ENCODE measurements around the gene TUBB2A. TPM values are rescaled to one million over a fixed set of nuclear protein-coding genes. Genes with fewer than 3 reads are reported as not detected.
"Not testable (repeated sequence)": the region's sequence is repeated elsewhere in the genome, so short reads cannot be mapped to it uniquely, and the experiment has no call there.

Gene TUBB2A
- total RNA-seq, 1 donor from 2014 or later, result 24.3 TPM

DNA sequence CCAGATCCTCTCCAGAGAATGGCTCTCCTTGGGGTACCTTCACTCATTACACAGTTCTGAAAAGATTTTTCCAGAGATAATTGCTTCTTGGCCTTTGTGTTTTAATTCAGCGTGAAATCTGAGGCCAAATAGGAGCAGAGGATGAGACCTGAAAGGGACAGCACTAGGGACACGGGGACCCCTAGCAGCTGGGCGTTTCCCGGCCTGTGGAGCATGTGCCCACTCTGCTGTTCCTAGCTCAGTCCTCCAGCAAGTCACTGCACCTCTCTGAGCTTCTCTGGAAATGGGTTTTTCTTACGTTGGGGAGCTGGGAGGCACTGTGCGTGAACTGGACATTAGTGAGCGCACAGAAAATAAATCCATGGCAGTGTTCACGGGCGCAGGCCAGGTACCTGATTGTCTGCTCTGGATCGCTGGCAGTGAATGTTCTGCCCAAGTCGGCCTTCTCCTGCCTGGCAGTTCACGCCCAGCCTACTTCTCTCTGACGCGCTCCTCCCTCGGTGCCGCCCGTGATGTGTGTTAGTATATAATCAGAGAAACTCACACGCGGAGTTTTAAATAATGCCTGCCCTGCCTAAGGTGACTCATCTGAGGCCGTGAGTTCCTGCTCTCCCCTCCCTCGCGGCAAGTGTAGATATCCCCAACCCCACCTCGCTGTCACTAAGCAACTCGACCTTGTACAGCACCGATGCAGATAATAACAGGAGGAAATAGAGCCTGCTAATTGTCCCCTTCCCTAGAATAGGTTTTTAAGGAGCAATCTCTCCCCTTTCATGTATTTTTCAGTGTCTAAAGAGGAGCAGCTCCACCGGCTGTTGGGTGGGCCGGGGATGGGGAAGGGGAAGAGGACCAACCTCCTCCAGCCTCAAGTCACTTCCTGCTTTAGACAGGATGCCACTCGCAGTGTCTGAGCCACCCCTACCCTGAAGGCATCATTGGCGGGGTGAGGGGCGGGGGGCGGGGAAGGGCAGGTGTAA is 2.7 kb upstream of the TUBB2A start:
- no peak for DNase-seq (ENCODE audit: low spot score in 2 of 2, unreplicated experiment in 2 of 2)
- Mint-ChIP-seq H3K36me3 (no peaks in the 10 kb centered on the region), H3K27ac (no peak overlapping the region), H3K4me1 (peaks cover 25% of the 10 kb centered on the region), H3K4me3 (no peak overlapping the region), H3K27me3 (ENCODE audit: low read depth) (peaks cover 44% of the 10 kb centered on the region), H3K9me3 (no peaks in the 10 kb centered on the region)
- TF ChIP-seq, protein P1, sequence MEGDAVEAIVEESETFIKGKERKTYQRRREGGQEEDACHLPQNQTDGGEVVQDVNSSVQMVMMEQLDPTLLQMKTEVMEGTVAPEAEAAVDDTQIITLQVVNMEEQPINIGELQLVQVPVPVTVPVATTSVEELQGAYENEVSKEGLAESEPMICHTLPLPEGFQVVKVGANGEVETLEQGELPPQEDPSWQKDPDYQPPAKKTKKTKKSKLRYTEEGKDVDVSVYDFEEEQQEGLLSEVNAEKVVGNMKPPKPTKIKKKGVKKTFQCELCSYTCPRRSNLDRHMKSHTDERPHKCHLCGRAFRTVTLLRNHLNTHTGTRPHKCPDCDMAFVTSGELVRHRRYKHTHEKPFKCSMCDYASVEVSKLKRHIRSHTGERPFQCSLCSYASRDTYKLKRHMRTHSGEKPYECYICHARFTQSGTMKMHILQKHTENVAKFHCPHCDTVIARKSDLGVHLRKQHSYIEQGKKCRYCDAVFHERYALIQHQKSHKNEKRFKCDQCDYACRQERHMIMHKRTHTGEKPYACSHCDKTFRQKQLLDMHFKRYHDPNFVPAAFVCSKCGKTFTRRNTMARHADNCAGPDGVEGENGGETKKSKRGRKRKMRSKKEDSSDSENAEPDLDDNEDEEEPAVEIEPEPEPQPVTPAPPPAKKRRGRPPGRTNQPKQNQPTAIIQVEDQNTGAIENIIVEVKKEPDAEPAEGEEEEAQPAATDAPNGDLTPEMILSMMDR (IDR thresholded peaks at IDR 0.05; ENCODE audit: unreplicated experiment), result no peak

DNA sequence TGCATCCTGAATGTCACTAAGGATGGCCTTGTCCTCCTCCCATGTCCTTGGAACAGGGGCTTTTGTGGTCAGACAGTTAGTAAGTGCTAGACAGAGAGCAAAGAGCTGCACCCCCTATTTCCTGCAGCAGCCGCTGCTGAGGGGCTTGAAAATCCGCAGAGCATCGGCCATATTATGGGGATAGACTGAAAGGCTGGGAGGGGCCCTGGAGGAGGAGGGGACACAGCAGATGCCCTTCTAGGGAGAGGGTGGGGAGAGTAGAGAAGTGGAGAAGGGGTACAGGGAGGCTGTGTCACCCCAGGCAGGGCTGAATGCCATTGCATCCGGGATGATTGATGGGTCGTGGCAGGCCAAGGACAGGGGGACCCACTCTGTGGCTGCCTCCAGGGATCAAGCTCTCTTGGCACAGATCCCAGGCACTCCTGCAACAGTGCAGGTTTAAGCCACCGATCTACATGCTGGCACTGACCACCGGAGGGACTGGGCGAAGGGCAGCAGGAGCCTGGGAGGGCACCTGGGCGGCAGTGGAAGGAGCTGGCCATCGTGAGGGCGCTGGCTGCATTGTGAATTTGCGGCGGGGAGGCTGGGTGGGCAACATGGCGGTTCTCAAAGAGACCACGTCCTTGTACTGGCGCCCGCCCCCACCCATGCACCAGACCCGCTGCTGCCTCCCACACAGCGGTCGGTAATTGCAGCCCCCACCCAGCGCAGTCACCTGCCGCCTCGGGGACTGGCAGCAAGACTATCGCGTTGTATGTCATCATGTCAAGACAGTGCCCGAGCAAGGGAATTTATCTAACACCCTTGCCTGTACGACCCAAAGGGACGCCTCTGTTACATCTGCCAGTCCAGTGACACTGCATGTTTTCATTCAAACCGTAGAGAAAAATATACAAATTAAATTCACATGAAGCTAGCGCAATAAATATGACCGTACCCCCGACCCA is 887 bp downstream of the TUBB2A start:
- Mint-ChIP-seq H3K27ac (peak overlapping the region; percentile 54), H3K36me3 (peaks cover 10% of the 10 kb centered on the region), H3K27me3 (ENCODE audit: low read depth) (peaks cover 35% of the 10 kb centered on the region), H3K4me3 (peak overlapping the region; percentile 81), H3K4me1 (peaks cover 21% of the 10 kb centered on the region)
- H3K9me3 Mint-ChIP-seq, result not testable (repeated sequence)
- peak in 1 of 2 experiments; percentile 40 for DNase-seq (ENCODE audit: low spot score in 2 of 2, unreplicated experiment in 2 of 2)

DNA sequence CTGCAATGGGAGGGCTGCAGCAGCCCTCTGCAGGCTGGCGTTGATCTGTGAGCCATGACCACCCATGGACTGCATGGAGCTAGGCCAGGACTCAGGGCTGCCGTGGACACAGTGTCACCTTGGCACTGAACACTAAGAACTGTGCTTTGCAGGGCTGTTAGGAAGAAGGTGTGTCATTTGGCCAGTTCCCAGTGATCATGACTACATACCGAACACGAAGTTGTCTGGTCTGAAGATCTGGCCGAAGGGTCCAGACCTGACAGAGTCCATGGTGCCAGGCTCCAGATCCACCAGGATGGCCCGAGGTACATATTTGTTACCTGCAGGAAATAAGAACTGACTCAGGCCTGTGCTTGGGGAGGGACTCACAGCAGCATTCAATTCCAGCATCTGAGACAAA is 1.9 kb downstream of the TUBB2A start:
- peaks cover 25% of the 10 kb centered on the region for H3K27me3 Mint-ChIP-seq (ENCODE audit: low read depth)
- not testable (repeated sequence) for H3K27ac Mint-ChIP-seq; H3K9me3 Mint-ChIP-seq; DNase-seq (ENCODE audit: low spot score in 2 of 2, unreplicated experiment in 2 of 2)
- peak overlapping the region; percentile 81 for H3K4me3 Mint-ChIP-seq
- H3K4me1 Mint-ChIP-seq, result peaks cover 21% of the 10 kb centered on the region
- peaks cover 15% of the 10 kb centered on the region for H3K36me3 Mint-ChIP-seq

DNA sequence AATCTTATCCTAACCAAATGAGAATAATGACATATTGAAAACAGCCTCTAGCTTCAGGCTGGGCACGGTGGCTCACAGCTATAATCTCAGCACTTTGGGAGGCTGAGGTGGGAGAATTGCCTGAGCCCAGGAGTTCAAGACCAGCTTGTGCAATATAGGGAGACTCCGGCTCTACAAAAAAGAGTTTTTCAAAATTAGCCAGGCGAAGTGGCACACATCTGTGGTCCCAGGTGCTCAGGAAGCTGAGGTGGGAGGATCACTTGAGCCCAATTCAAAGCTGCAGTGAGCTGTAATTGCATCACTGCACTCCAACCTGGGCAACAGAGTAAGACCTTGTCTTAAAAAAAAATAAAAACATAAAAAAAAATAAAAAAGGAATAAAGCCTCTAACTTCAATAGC is 4.7 kb downstream of the TUBB2A start:
- H3K4me3 Mint-ChIP-seq, result no peak overlapping the region
- H3K9me3 Mint-ChIP-seq, result no peaks in the 10 kb centered on the region
- no peak overlapping the region for H3K27ac Mint-ChIP-seq
- TF ChIP-seq, protein P1 (IDR thresholded peaks at IDR 0.05; ENCODE audit: unreplicated experiment), result no peak
- H3K27me3 Mint-ChIP-seq (ENCODE audit: low read depth), result peaks cover 5% of the 10 kb centered on the region
- H3K4me1 Mint-ChIP-seq, result peaks cover 11% of the 10 kb centered on the region
- no peak for DNase-seq (ENCODE audit: low spot score in 2 of 2, unreplicated experiment in 2 of 2)
- H3K36me3 Mint-ChIP-seq, result peaks cover 31% of the 10 kb centered on the region

DNA sequence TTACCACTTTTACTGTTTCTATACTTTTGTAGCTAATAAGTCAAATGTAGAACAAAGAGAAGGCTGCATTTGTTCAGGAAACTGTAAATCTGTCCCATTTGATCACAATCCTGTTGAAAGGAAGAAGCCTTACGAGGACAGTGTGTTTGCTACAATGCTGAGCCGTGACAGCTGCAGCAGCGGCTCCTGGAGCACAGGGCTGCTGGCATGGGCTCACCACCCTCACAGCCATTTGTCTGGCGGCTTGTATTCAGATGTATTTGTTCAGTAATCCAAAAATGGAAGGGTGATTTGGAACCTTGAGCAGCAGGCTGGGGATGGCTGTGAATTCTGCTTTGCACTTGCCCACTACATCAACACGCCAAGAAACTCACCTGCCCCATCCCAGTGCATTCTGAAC is 5.7 kb downstream of the TUBB2A start:
- peaks cover 37% of the 10 kb centered on the region for H3K36me3 Mint-ChIP-seq
- H3K4me1 Mint-ChIP-seq, result peaks cover 9% of the 10 kb centered on the region
- TF ChIP-seq, protein P1 (IDR thresholded peaks at IDR 0.05; ENCODE audit: unreplicated experiment), result no peak
- H3K27ac Mint-ChIP-seq, result no peak overlapping the region
- no peaks in the 10 kb centered on the region for H3K9me3 Mint-ChIP-seq
- H3K27me3 Mint-ChIP-seq (ENCODE audit: low read depth), result peaks cover 3% of the 10 kb centered on the region
- H3K4me3 Mint-ChIP-seq, result no peak overlapping the region
- DNase-seq (ENCODE audit: low spot score in 2 of 2, unreplicated experiment in 2 of 2), result no peak

DNA sequence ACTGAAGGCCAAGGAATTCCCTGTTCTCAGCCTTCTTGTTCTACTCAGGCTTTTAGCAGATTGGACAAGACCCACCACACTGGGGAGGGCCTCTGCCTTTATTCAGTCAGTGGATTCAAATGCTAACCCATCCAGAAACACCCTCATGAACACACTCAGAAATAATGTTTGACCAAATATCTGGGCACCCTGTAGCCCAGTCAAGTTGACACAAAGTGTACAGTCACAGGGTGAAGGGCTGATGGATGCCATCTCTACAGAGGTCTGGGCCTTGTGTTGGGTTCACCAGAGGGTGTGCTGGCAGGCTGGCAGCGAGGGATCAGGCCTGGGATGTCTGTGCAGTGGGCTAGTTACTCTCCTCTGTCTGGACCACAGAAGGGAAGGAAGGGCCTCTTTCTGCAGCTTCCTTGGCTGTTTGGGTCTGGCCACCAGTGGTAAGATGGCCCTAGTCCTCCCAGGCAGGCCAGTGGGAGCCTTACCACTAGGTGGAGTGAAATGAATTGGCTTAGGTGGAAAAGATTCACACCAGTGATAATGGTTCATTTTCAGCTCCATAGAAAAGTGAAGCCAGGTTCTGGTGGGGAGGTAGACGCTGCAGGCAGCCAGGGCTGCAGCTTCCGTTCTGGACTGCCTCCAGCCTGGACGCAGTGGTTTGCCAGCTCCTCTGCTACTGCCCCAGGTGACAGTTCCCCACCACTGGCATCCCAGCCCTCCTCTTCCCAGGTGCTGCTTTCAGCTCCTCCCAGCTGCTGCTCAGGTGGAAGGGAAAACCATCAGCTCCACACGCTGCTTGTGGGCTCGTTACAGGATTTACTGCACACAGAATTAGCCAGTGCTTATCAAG is 9.2 kb downstream of the TUBB2A start:
- no peak for DNase-seq (ENCODE audit: low spot score in 2 of 2, unreplicated experiment in 2 of 2)

More for the DNA sequence above, 9.2 kb downstream of the TUBB2A start:
- Mint-ChIP-seq H3K4me1 (no peaks in the 10 kb centered on the region), H3K27me3 (ENCODE audit: low read depth) (no peaks in the 10 kb centered on the region), H3K36me3 (peaks cover 47% of the 10 kb centered on the region), H3K9me3 (no peaks in the 10 kb centered on the region), H3K4me3 (no peak overlapping the region), H3K27ac (no peak overlapping the region)
- TF ChIP-seq, protein P1 (IDR thresholded peaks at IDR 0.05; ENCODE audit: unreplicated experiment), result no peak

Measured in mesothelial cell of epicardium (in vitro differentiated cells).